DOHH2 (cell line): ENCODE measurements around the gene CPNE9.

ENCODE experiments used
- H3F3A ChIP-seq: fragments of 200-600 bp; sonication (generic), shearing (Covaris generic); 2 replicates; pipeline ENCODE4 v1.6.0; 2016; ENCODE audit warnings: antibody characterized with exemption, mild to moderate bottlenecking; ENCODE audit not compliant: control insufficient read depth, insufficient read depth
- H3K27ac ChIP-seq: fragments of 200-600 bp; sonication (generic); 2 replicates; pipeline ENCODE4 v1.5.1; 2014; ENCODE audit warnings: low read depth, mild to moderate bottlenecking, low read length, moderate library complexity
- H3K27me3 ChIP-seq: fragments of 200-600 bp; sonication (generic); 2 replicates; pipeline ENCODE4 v1.6.1; 2014; ENCODE audit warnings: mild to moderate bottlenecking, low read length, mixed read lengths; ENCODE audit not compliant: control insufficient read depth
- H3K36me3 ChIP-seq: fragments of 200-600 bp; sonication (generic); 2 replicates; pipeline ENCODE4 v1.6.1; 2014; ENCODE audit warnings: mild to moderate bottlenecking, low read length, moderate library complexity, mixed read lengths; ENCODE audit not compliant: control insufficient read depth
- H3K4me1 ChIP-seq: fragments of 200-600 bp; sonication (generic); 2 replicates; pipeline ENCODE4 v1.6.1; 2014; ENCODE audit warnings: mild to moderate bottlenecking, low read length, mixed read lengths; ENCODE audit not compliant: control insufficient read depth
- H3K4me2 ChIP-seq: fragments of 200-600 bp; sonication (generic); 2 replicates; pipeline ENCODE4 v1.6.0; 2014; ENCODE audit warnings: mild to moderate bottlenecking, low read length, moderate library complexity
- H3K4me3 ChIP-seq: fragments of 200-600 bp; sonication (generic); 2 replicates; pipeline ENCODE4 v1.5.1; 2014; ENCODE audit warnings: mild to moderate bottlenecking, low read length, mixed read lengths
- H3K79me2 ChIP-seq: fragments of 200-600 bp; sonication (generic); 2 replicates; pipeline ENCODE4 v1.6.1; 2014; ENCODE audit warnings: mild to moderate bottlenecking, low read length, mixed read lengths; ENCODE audit not compliant: control insufficient read depth
- H3K9me2 ChIP-seq: fragments of 200-600 bp; sonication (generic); replicated peaks from 2 replicates; pipeline ENCODE4 v1.6.1; 2014; ENCODE audit warnings: mild to moderate bottlenecking, low read length, mixed read lengths; ENCODE audit not compliant: control insufficient read depth
- H3K9me3 ChIP-seq: fragments of 200-600 bp; sonication (generic); 2 replicates; pipeline ENCODE4 v1.6.1; 2014; ENCODE audit warnings: antibody characterized with exemption, low read length, mixed read lengths; ENCODE audit not compliant: control insufficient read depth, insufficient read depth
- H4K20me1 ChIP-seq: fragments of 200-600 bp; sonication (generic); 2 replicates; pipeline ENCODE4 v1.6.0; 2014; ENCODE audit warnings: low read depth, mild to moderate bottlenecking, antibody characterized with exemption, low read length, moderate library complexity; ENCODE audit not compliant: control insufficient read depth, insufficient read depth
- EZH2phosphoT487 ChIP-seq: fragments of 200-600 bp; sonication (generic); IDR thresholded peaks from 2 replicates; pipeline ENCODE4 v1.6.1; 2017; ENCODE audit warnings: borderline replicate concordance, mild to moderate bottlenecking, antibody characterized with exemption, low read length, moderate library complexity, mixed read lengths
- TF ChIP-seq, protein P1 (sequence below): fragments of 200-600 bp; sonication (generic); IDR thresholded peaks from one replicate; pipeline ENCODE4 v1.5.1; 2014; ENCODE audit warnings: antibody characterized with exemption, mild to moderate bottlenecking, low read depth, low read length; ENCODE audit not compliant: poor library complexity, severe bottlenecking

CPNE9 gene

GRCh38 chr3:9776896-9777693 lies 73.5 kb downstream of the CPNE9 start:
- Histone ChIP-seq H3K9me3 (no peaks in the 10 kb centered on the region), H3K9me2 (no peaks in the 10 kb centered on the region), H3K27me3 (no peaks in the 10 kb centered on the region), H3K27ac (no peak overlapping the region), H3K4me3 (no peak overlapping the region), H3K4me1 (peaks cover 61% of the 10 kb centered on the region), H3F3A (peaks cover 22% of the 10 kb centered on the region), H4K20me1 (no peaks in the 10 kb centered on the region), H3K36me3 (peaks cover 21% of the 10 kb centered on the region), H3K79me2 (no peaks in the 10 kb centered on the region), H3K4me2 (no peak overlapping the region)
- TF ChIP-seq, protein P1, sequence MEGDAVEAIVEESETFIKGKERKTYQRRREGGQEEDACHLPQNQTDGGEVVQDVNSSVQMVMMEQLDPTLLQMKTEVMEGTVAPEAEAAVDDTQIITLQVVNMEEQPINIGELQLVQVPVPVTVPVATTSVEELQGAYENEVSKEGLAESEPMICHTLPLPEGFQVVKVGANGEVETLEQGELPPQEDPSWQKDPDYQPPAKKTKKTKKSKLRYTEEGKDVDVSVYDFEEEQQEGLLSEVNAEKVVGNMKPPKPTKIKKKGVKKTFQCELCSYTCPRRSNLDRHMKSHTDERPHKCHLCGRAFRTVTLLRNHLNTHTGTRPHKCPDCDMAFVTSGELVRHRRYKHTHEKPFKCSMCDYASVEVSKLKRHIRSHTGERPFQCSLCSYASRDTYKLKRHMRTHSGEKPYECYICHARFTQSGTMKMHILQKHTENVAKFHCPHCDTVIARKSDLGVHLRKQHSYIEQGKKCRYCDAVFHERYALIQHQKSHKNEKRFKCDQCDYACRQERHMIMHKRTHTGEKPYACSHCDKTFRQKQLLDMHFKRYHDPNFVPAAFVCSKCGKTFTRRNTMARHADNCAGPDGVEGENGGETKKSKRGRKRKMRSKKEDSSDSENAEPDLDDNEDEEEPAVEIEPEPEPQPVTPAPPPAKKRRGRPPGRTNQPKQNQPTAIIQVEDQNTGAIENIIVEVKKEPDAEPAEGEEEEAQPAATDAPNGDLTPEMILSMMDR, result no peak
- no peak for TF ChIP-seq EZH2phosphoT487

- Histone ChIP-seq H3K9me3 (no peaks in the 10 kb centered on the region), H3K36me3 (peaks cover 27% of the 10 kb centered on the region), H3K9me2 (no peaks in the 10 kb centered on the region), H3K27me3 (no peaks in the 10 kb centered on the region), H3F3A (peaks cover 26% of the 10 kb centered on the region), H3K4me2 (no peak overlapping the region), H3K27ac (no peak overlapping the region), H3K79me2 (no peaks in the 10 kb centered on the region), H3K4me1 (peaks cover 66% of the 10 kb centered on the region), H4K20me1 (no peaks in the 10 kb centered on the region), H3K4me3 (no peak overlapping the region)
- TF ChIP-seq, protein P1, result no peak
- no peak for TF ChIP-seq EZH2phosphoT487
These were observed 74.0 kb downstream of the CPNE9 start for GRCh38 chr3:9777694-9778021.

GRCh38 chr3:9778143-9779074 lies 74.8 kb downstream of the CPNE9 start:
- Histone ChIP-seq H3K79me2 (no peaks in the 10 kb centered on the region), H3K4me1 (peaks cover 70% of the 10 kb centered on the region), H3K4me2 (peak overlapping the region; percentile 95), H3K27me3 (no peaks in the 10 kb centered on the region), H3K27ac (peak overlapping the region; percentile 99), H3K9me3 (no peaks in the 10 kb centered on the region), H3K36me3 (peaks cover 29% of the 10 kb centered on the region), H3F3A (peaks cover 30% of the 10 kb centered on the region), H4K20me1 (no peaks in the 10 kb centered on the region), H3K4me3 (no peak overlapping the region; the same call in 1 of the 2 replicates), H3K9me2 (no peaks in the 10 kb centered on the region)
- TF ChIP-seq, protein P1, result no peak
- TF ChIP-seq EZH2phosphoT487, result no peak
